SK-N-SH (cell line): ENCODE data around the gene MYO18B. TPM values are rescaled to one million over a fixed set of nuclear protein-coding genes. Genes with fewer than 3 reads are reported as not detected.

ENCODE experiments used
- CTCF ChIA-PET: fragments of 300-600, 350-600 bp; formaldehyde crosslinking; extraction: SDS; loops from one replicate; lab custom pipeline; 2021; lab: Yijun Ruan, JAX
- POLR2A ChIA-PET: fragments of 350-600 bp; sonication (Branson Sonifier 250); formaldehyde crosslinking; extraction: SDS; loops from one replicate; lab custom pipeline; 2020; ENCODE audit warnings: antibody characterized with exemption, inconsistent platforms; lab: Yijun Ruan, JAX
- DNase-seq: peaks from one replicate; pipeline ENCODE4 v3.0.0; 2012
- H2AFZ ChIP-seq: fragments of 200-600 bp; sonication (generic); 2 replicates; pipeline ENCODE4 v1.8.1; 2016; ENCODE audit warnings: antibody characterized with exemption, mild to moderate bottlenecking, low read depth
- H3F3A ChIP-seq: fragments of 200-600 bp; sonication (generic); replicated peaks from 2 replicates; pipeline ENCODE3; 2016; ENCODE audit warnings: antibody characterized with exemption, mild to moderate bottlenecking; ENCODE audit not compliant: insufficient read depth
- H3K27ac ChIP-seq, 2 experiments: fragments of 200-500 bp in 1 of 2; fragments of 200-600 bp in 1 of 2; sonication (Bioruptor generic) in 1 of 2; sonication (generic), shearing (Covaris generic) in 1 of 2; 2 replicates each; pipeline versions ENCODE4 v1.5.1 to v1.6.1; 2014 to 2016; ENCODE audit warnings: low read depth in 2 of 2, inconsistent platforms in 1 of 2, low read length in 1 of 2, mild to moderate bottlenecking in 1 of 2, mixed read lengths in 1 of 2
- H3K27me3 ChIP-seq: fragments of 200-600 bp; sonication (generic), shearing (Covaris generic); 2 replicates; pipeline ENCODE4 v1.6.1; 2016; ENCODE audit warnings: mixed run types; ENCODE audit not compliant: insufficient read depth
- H3K36me3 ChIP-seq, 2 experiments: fragments of 200-500 bp in 1 of 2; fragments of 200-600 bp in 1 of 2; sonication (Bioruptor generic) in 1 of 2; sonication (generic) in 1 of 2; replicated peaks in 1 of 2; 2 replicates each; pipeline versions ENCODE3 to v1.5.1; 2014 to 2016; ENCODE audit warnings: low read length in 1 of 2, mild to moderate bottlenecking in 1 of 2; ENCODE audit not compliant: insufficient read depth in 2 of 2, control insufficient read depth in 1 of 2
- H3K4me1 ChIP-seq, 2 experiments: fragments of 200-500 bp in 1 of 2; fragments of 200-600 bp in 1 of 2; sonication (Bioruptor generic) in 1 of 2; sonication (generic), shearing (Covaris generic) in 1 of 2; 2 replicates each; pipeline versions ENCODE4 v1.5.1 to v1.6.1; 2014 to 2016; ENCODE audit warnings: low read depth in 1 of 2, low read length in 1 of 2, mixed run types in 1 of 2; ENCODE audit not compliant: insufficient read depth in 2 of 2, control insufficient read depth in 1 of 2
- H3K4me2 ChIP-seq: fragments of 200-600 bp; sonication (generic), shearing (Covaris generic); 2 replicates; pipeline ENCODE4 v1.6.1; 2017; ENCODE audit warnings: mixed run types
- H3K4me3 ChIP-seq, 2 experiments: fragments of 200-500 bp in 1 of 2; fragments of 200-600 bp in 1 of 2; sonication (Bioruptor generic) in 1 of 2; sonication (generic), shearing (Covaris generic) in 1 of 2; 2 replicates each; pipeline versions ENCODE4 v1.5.1 to v1.8.1; 2014 to 2016; ENCODE audit warnings: low read depth in 2 of 2, inconsistent platforms in 1 of 2, low read length in 1 of 2, mild to moderate bottlenecking in 1 of 2, mixed read lengths in 1 of 2, moderate library complexity in 1 of 2
- H3K79me2 ChIP-seq: fragments of 200-600 bp; sonication (generic); 2 replicates; pipeline ENCODE4 v1.8.1; 2017; ENCODE audit warnings: mild to moderate bottlenecking; ENCODE audit not compliant: insufficient read depth
- H3K9ac ChIP-seq: fragments of 200-600 bp; sonication (generic); 2 replicates; pipeline ENCODE4 v1.6.1; 2017; ENCODE audit warnings: mixed run types
- H3K9me2 ChIP-seq: fragments of 200-600 bp; sonication (generic); 2 replicates; pipeline ENCODE4 v1.6.1; 2017; ENCODE audit warnings: mixed run types
- H3K9me3 ChIP-seq: fragments of 200-600 bp; sonication (generic); 2 replicates; pipeline ENCODE4 v1.6.1; 2017; ENCODE audit warnings: mixed run types, mild to moderate bottlenecking, moderate library complexity
- H4K20me1 ChIP-seq: fragments of 200-600 bp; sonication (generic); 2 replicates; pipeline ENCODE4 v1.6.1; 2017; ENCODE audit warnings: mild to moderate bottlenecking, mixed run types; ENCODE audit not compliant: insufficient read depth
- CHD2 ChIP-seq: fragments of 150-350 bp; IDR thresholded peaks from 2 replicates; pipeline ENCODE4 v1.6.1; 2018; ENCODE audit warnings: low read length; ENCODE audit not compliant: partially characterized antibody
- FOSL2 ChIP-seq: IDR thresholded peaks from 2 replicates; pipeline ENCODE4 v1.4.0; 2012; ENCODE audit warnings: low read depth, mild to moderate bottlenecking, moderate library complexity, borderline replicate concordance
- FOXJ3 ChIP-seq: sonication (generic); formaldehyde crosslinking; IDR thresholded peaks from 2 replicates; pipeline ENCODE4 v1.5.1; 2020; ENCODE audit warnings: mild to moderate bottlenecking, missing genetic modification reagents
- FOXM1 ChIP-seq: IDR thresholded peaks from 2 replicates; pipeline ENCODE4 v1.4.0; 2012; ENCODE audit warnings: low read depth, mild to moderate bottlenecking
- GATA2 ChIP-seq: sonication (generic); formaldehyde crosslinking; IDR thresholded peaks from 2 replicates; pipeline ENCODE4 v1.5.0; 2020; ENCODE audit warnings: mild to moderate bottlenecking, missing genetic modification reagents
- JUND ChIP-seq: IDR thresholded peaks from 2 replicates; pipeline ENCODE4 v1.4.0; 2012
- MEF2A ChIP-seq: IDR thresholded peaks from 2 replicates; pipeline ENCODE4 v1.4.0; 2012; ENCODE audit warnings: low read depth, borderline replicate concordance
- NFIC ChIP-seq: IDR thresholded peaks from 2 replicates; pipeline ENCODE4 v1.4.0; 2012; ENCODE audit warnings: borderline replicate concordance
- POLR2AphosphoS5 ChIP-seq: IDR thresholded peaks from 2 replicates; pipeline ENCODE4 v1.6.1; 2012; ENCODE audit warnings: low read depth, low read length
- RCOR1 ChIP-seq: fragments of 150-350 bp; IDR thresholded peaks from 2 replicates; pipeline ENCODE4 v1.6.1; 2017; ENCODE audit warnings: antibody characterized with exemption, low read length
- RFX5 ChIP-seq: IDR thresholded peaks from 2 replicates; pipeline ENCODE4 v1.6.1; 2012; ENCODE audit warnings: mild to moderate bottlenecking, improper control_type of control experiment, low read length
- RXRA ChIP-seq: IDR thresholded peaks from 2 replicates; pipeline ENCODE4 v1.4.0; 2012; ENCODE audit warnings: low read depth, mild to moderate bottlenecking, borderline replicate concordance
- SMC3 ChIP-seq: IDR thresholded peaks from 2 replicates; pipeline ENCODE4 v1.6.1; 2012; ENCODE audit warnings: low read depth, low read length, improper control_type of control experiment
- YY1 ChIP-seq: IDR thresholded peaks from 2 replicates; pipeline ENCODE4 v1.4.0; 2012; ENCODE audit warnings: low read depth, mild to moderate bottlenecking
- WGBS: methylation state at CpG from one replicate; pipeline ENCODE4 v1.1.6; 2017; ENCODE audit warnings: low lambda C conversion rate; 5-methylcytosine and 5-hydroxymethylcytosine counted together
- polyA plus RNA-seq, 3 experiments: library from polyadenylated mRNA; depleted of rRNA; stranded (reverse); fragments of >200 nt; gene quantifications; 2 replicates each; pipeline ENCODE4 v1.2.3, GENCODE V29; 2012
- TF ChIP-seq, protein P1 (sequence below): IDR thresholded peaks from 2 replicates; pipeline ENCODE4 v1.4.0; 2012; ENCODE audit warnings: low read depth
- TF ChIP-seq, protein P2 (sequence below): IDR thresholded peaks from 2 replicates; pipeline ENCODE4; 2012
- TF ChIP-seq, protein P3 (sequence below): fragments of 200-600 bp; sonication (generic); IDR thresholded peaks from 2 replicates; pipeline ENCODE4 v1.6.1; 2017; ENCODE audit warnings: antibody characterized with exemption, mild to moderate bottlenecking, moderate library complexity
- TF ChIP-seq, protein P4 (sequence below): IDR thresholded peaks from 2 replicates; pipeline ENCODE4 v1.4.0; 2012; ENCODE audit warnings: low read depth, borderline replicate concordance

The MYO18B gene
- polyA plus RNA-seq, 1 of the 3 experiments (the other 2 are of a cell fraction), result 0.05 TPM

DNA sequence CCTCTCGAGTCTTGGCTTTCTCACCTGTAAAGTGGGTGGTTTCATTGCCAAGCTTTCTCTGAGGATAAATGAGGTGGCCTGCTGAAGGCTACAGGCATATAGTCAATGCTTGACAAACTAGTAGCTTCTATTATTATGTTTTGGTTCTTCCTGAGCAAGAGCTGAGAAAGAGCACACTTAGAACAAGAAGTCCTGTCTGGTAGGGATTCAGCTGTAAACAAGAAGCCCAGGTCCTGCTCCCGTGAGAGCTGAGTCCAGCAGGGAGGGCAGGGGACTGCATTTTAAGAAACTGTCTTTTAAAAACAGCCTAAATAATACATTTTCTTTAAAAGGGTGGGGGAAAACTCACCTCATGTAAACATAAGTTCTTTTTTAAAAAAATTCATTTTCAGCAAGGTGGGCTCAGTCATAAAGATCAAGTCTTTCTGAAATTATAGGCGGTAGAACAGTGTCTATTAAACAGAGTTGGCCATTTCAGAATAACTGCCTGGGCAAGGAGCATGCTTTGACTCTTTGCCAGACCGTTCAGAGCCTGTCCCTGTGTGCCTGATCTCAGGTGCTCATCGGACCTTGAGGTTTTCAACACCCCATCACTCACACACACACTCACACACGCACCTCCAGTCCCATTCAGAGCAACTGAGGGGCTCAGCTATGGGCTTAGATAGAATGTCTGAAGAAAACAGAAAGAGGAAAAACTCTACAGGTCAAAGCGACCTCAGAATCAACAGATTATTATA lies 29.2 kb upstream of the MYO18B start:
- Histone ChIP-seq H3K27me3 (no peaks in the 10 kb centered on the region), H3K9ac (no peak overlapping the region), H3K27ac (no peak overlapping the region; a peak in 1 of 4 replicates), H3K4me3 (no peak overlapping the region), H2AFZ (no peak overlapping the region), H3K4me2 (no peak overlapping the region), H3K4me1 (peaks cover 0 to 4% of the 10 kb centered on the region in 2 experiments; a peak in 2 of 4 replicates)
- 73% methylated on average over 7 of the region's 7 CpGs for WGBS
- CTCF ChIA-PET, result interaction anchor here (1.1 to 3.5 kb wide), 5 partner anchors 11 to 477 kb away, joined by 3 to 18 read pairs (median 6); no protein-coding TSS in a partner anchor
- no peak for TF ChIP-seq RCOR1
- no peak for TF ChIP-seq FOXM1
- no peak for TF ChIP-seq RFX5
- TF ChIP-seq SMC3, result no peak
- TF ChIP-seq, protein P1, sequence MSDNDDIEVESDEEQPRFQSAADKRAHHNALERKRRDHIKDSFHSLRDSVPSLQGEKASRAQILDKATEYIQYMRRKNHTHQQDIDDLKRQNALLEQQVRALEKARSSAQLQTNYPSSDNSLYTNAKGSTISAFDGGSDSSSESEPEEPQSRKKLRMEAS, result no peak
- TF ChIP-seq GATA2 (CRISPR knock-in tag), result no peak
- TF ChIP-seq CHD2, result no peak
- TF ChIP-seq FOSL2, result no peak
- TF ChIP-seq RXRA, result no peak
- no peak for TF ChIP-seq POLR2AphosphoS5
- TF ChIP-seq, all 33 proteins: peak for 0
- Histone ChIP-seq H3K36me3 (peaks cover 0 to 28% of the 10 kb centered on the region in 2 experiments), H4K20me1 (no peaks in the 10 kb centered on the region), H3K9me2 (no peaks in the 10 kb centered on the region), H3K9me3 (no peaks in the 10 kb centered on the region), H3F3A (no peaks in the 10 kb centered on the region), H3K79me2 (no peaks in the 10 kb centered on the region)
- POLR2A ChIA-PET, result no interaction called here
- no peak for DNase-seq

DNA sequence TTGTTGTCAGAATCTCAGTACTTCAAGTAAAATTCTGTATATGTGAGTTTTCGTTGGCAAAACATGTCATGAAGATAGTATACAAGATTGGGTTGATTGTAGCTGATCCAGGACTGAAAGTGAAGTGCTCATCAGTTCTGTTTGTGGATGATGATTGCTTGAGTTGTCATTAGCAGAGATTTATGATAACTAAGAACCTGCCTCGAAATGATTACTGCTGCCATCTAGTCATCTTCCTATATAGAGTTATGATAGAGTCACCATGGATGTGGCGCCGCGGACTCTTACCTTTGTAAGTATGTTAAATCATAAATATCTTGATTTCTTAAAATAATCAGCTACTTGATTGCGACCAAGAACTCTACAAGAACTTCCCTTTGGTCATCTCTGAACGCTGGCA lies 27.9 kb upstream of the MYO18B start:
- no peaks in the 10 kb centered on the region for H3F3A ChIP-seq
- no peaks in the 10 kb centered on the region for H4K20me1 ChIP-seq
- 81% methylated on average over 7 of the region's 7 CpGs for WGBS
- no peaks in the 10 kb centered on the region for H3K79me2 ChIP-seq
- no peaks in the 10 kb centered on the region; a peak in 2 of 4 replicates for H3K4me1 ChIP-seq
- H3K27ac ChIP-seq, result no peak overlapping the region
- H3K36me3 ChIP-seq, result peaks cover 0 to 41% of the 10 kb centered on the region in 2 experiments
- no peaks in the 10 kb centered on the region for H3K9me2 ChIP-seq
- no peak overlapping the region for H3K9ac ChIP-seq
- CTCF ChIA-PET, result interaction anchor here (0.8 to 3.5 kb wide), 8 partner anchors 9 to 512 kb away, joined by 3 to 18 read pairs (median 3); no protein-coding TSS in a partner anchor
- no peak for TF ChIP-seq RCOR1
- no peak for TF ChIP-seq SMC3
- no peak for TF ChIP-seq JUND
- no peak for TF ChIP-seq FOXJ3 (CRISPR knock-in tag)
- TF ChIP-seq, all 33 proteins: peak for 0
- Histone ChIP-seq H3K9me3 (no peaks in the 10 kb centered on the region), H3K27me3 (no peaks in the 10 kb centered on the region), H2AFZ (no peak overlapping the region), H3K4me3 (no peak overlapping the region), H3K4me2 (no peak overlapping the region)
- no peak for DNase-seq
- POLR2A ChIA-PET, result no interaction called here

DNA sequence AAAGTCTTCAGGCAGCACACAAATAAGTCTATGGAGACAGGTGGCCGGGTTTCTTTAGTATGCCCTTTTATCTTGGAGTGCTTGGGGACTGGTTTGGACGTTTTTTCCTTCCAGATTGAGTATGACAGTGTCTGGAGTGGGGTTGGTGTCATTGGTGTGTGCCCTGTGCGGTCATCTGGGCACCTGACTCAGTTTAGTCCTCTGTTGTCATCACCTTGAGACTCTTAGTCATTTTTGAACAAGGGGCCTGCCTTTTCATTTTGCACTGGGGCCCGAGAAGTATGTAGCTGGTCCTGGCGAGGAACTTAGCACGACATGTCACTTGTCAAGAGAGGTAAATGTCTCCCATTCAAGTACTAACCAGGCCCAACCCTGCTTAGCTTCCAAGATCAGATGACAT lies 27.2 kb upstream of the MYO18B start:
- Histone ChIP-seq H3K4me3 (no peak overlapping the region), H2AFZ (no peak overlapping the region), H3F3A (no peaks in the 10 kb centered on the region), H3K36me3 (peaks cover 0 to 41% of the 10 kb centered on the region in 2 experiments), H3K9me2 (no peaks in the 10 kb centered on the region), H3K4me1 (no peaks in the 10 kb centered on the region; a peak in 2 of 4 replicates), H3K27ac (no peak overlapping the region), H4K20me1 (no peaks in the 10 kb centered on the region), H3K79me2 (no peaks in the 10 kb centered on the region), H3K9me3 (no peaks in the 10 kb centered on the region), H3K27me3 (no peaks in the 10 kb centered on the region), H3K4me2 (no peak overlapping the region), H3K9ac (no peak overlapping the region)
- WGBS, result 63% methylated on average over 6 of the region's 6 CpGs
- no peak for DNase-seq
- ChIA-PET CTCF (interaction anchor here (0.8 to 3.5 kb wide), 7 partner anchors 9 to 512 kb away, joined by 3 to 18 read pairs (median 3); no protein-coding TSS in a partner anchor), POLR2A (no interaction called here)
- TF ChIP-seq, protein P2, sequence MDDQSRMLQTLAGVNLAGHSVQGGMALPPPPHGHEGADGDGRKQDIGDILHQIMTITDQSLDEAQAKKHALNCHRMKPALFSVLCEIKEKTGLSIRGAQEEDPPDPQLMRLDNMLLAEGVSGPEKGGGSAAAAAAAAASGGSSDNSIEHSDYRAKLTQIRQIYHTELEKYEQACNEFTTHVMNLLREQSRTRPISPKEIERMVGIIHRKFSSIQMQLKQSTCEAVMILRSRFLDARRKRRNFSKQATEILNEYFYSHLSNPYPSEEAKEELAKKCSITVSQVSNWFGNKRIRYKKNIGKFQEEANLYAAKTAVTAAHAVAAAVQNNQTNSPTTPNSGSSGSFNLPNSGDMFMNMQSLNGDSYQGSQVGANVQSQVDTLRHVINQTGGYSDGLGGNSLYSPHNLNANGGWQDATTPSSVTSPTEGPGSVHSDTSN, result no peak
- TF ChIP-seq FOXM1, result no peak
- TF ChIP-seq GATA2 (CRISPR knock-in tag), result no peak
- no peak for TF ChIP-seq YY1
- no peak for TF ChIP-seq NFIC
- TF ChIP-seq, protein P3, sequence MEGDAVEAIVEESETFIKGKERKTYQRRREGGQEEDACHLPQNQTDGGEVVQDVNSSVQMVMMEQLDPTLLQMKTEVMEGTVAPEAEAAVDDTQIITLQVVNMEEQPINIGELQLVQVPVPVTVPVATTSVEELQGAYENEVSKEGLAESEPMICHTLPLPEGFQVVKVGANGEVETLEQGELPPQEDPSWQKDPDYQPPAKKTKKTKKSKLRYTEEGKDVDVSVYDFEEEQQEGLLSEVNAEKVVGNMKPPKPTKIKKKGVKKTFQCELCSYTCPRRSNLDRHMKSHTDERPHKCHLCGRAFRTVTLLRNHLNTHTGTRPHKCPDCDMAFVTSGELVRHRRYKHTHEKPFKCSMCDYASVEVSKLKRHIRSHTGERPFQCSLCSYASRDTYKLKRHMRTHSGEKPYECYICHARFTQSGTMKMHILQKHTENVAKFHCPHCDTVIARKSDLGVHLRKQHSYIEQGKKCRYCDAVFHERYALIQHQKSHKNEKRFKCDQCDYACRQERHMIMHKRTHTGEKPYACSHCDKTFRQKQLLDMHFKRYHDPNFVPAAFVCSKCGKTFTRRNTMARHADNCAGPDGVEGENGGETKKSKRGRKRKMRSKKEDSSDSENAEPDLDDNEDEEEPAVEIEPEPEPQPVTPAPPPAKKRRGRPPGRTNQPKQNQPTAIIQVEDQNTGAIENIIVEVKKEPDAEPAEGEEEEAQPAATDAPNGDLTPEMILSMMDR, result no peak
- TF ChIP-seq SMC3, result no peak
- no peak for TF ChIP-seq FOSL2
- TF ChIP-seq, protein P4, sequence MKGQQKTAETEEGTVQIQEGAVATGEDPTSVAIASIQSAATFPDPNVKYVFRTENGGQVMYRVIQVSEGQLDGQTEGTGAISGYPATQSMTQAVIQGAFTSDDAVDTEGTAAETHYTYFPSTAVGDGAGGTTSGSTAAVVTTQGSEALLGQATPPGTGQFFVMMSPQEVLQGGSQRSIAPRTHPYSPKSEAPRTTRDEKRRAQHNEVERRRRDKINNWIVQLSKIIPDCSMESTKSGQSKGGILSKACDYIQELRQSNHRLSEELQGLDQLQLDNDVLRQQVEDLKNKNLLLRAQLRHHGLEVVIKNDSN, result no peak
- no peak for TF ChIP-seq MEF2A
